ENCODE data around the gene PKP3. TPM values are rescaled to one million over a fixed set of nuclear protein-coding genes. Genes with fewer than 3 reads are reported as not detected.

The PKP3 gene
- total and polyA plus RNA-seq, 9 of the 15 experiments (the other 6 are each of a cell fraction or from before 2014, with no cell fraction given): 0.11 to 110 (median 30.7) TPM

DNA sequence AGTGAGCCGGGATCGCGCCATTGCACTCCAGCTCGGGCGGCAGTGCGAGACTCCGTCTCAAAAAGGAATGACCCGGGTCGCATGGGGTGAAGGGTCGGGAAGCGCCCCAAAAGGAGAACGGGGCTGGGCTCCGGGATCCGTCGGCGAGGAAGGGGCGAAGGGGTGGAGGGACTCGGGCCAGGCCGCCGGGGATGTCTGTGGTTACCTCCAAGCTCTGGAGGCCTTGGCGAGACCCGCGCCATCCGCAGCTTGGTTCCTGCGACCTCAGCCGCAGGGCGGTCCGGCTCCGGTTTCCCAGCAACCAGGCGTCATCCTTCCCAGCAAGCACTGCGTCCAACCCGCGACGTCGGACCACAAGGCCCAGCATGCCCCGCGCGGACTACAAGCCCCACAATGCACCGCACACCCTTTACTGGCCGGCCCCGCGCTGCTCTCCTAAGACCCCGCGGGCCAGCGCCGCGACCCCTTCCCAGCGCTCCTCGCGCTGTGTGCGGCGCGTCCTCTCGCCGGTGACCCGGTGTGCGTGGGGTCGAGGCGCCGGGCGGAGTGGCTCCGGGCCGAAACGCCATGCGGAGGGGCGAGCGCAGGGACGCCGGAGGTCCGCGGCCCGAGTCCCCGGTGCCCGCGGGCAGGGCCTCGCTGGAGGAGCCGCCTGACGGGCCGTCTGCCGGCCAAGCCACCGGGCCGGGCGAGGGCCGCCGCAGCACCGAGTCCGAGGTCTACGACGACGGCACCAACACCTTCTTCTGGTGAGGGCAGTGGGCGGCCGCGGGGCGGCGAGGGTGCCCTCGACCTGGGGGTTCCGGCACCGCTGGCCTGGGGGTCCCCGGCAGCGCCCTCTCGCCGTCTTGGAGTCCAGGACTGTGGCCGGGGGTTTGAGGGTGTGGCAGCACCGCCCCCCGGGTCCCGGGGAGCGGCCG lies 56.1 kb downstream of the PKP3 start, which contains the start of gene PTDSS2 (continued):
- peak; percentile 84 for TF ChIP-seq CCNT2 (IDR thresholded peaks at IDR 0.05; ENCODE audit: borderline replicate concordance, extremely low read depth, insufficient read length, low read depth, low read length)
- peak in 1 of 2 experiments; percentile 27; a peak in 2 of 4 replicates for TF ChIP-seq SIN3A (IDR thresholded peaks at IDR 0.05; ENCODE audit: borderline replicate concordance in 2 of 2, control insufficient read depth in 1 of 2, low read depth in 2 of 2, low read length in 2 of 2)
- no peak for TF ChIP-seq NCOA2 (IDR thresholded peaks at IDR 0.05; ENCODE audit: partially characterized antibody in 2 of 2)
- TF ChIP-seq, protein P1, sequence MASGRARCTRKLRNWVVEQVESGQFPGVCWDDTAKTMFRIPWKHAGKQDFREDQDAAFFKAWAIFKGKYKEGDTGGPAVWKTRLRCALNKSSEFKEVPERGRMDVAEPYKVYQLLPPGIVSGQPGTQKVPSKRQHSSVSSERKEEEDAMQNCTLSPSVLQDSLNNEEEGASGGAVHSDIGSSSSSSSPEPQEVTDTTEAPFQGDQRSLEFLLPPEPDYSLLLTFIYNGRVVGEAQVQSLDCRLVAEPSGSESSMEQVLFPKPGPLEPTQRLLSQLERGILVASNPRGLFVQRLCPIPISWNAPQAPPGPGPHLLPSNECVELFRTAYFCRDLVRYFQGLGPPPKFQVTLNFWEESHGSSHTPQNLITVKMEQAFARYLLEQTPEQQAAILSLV (tag; IDR thresholded peaks at IDR 0.05): no peak
- no peak for TF ChIP-seq RBM22 (IDR thresholded peaks at IDR 0.05; ENCODE audit: low read depth, low read length, poor library complexity, severe bottlenecking)
- TF ChIP-seq HCFC1 (IDR thresholded peaks at IDR 0.05; ENCODE audit: low read depth, low read length): peak; percentile 99
- no peak for TF ChIP-seq RBM15 (IDR thresholded peaks at IDR 0.05; ENCODE audit: insufficient read depth, low read length)
- peak; percentile 90 for TF ChIP-seq ZNF766 (CRISPR knock-in tag; conservative IDR thresholded peaks at IDR 0.05)
- TF ChIP-seq IFI16 (CRISPR knock-in tag; IDR thresholded peaks at IDR 0.05): no peak
- TF ChIP-seq, protein P2, sequence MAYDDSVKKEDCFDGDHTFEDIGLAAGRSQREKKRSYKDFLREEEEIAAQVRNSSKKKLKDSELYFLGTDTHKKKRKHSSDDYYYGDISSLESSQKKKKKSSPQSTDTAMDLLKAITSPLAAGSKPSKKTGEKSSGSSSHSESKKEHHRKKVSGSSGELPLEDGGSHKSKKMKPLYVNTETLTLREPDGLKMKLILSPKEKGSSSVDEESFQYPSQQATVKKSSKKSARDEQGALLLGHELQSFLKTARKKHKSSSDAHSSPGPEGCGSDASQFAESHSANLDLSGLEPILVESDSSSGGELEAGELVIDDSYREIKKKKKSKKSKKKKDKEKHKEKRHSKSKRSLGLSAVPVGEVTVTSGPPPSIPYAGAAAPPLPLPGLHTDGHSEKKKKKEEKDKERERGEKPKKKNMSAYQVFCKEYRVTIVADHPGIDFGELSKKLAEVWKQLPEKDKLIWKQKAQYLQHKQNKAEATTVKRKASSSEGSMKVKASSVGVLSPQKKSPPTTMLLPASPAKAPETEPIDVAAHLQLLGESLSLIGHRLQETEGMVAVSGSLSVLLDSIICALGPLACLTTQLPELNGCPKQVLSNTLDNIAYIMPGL (CRISPR knock-in tag; IDR thresholded peaks at IDR 0.05): peak; percentile 20; the same call in 1 of the 2 replicates
- TF ChIP-seq BHLHE40 (IDR thresholded peaks at IDR 0.05; ENCODE audit: low read length): no peak
- TF ChIP-seq NEUROD1 (IDR thresholded peaks at IDR 0.05; ENCODE audit: borderline replicate concordance, low read depth, low read length, partially characterized antibody): peak; percentile 48
- 0 out of 2 replicates have a peak, but pooled peaks have one; percentile 63 for TF ChIP-seq ZNF263 (CRISPR knock-in tag; IDR thresholded peaks at IDR 0.05; ENCODE audit: borderline replicate concordance)
- TF ChIP-seq ESRRB (CRISPR knock-in tag; IDR thresholded peaks at IDR 0.05; ENCODE audit: borderline replicate concordance): no peak
- TF ChIP-seq MCM5 (IDR thresholded peaks at IDR 0.05; ENCODE audit: low read depth): no peak
- TF ChIP-seq GABPB1 (CRISPR knock-in tag; IDR thresholded peaks at IDR 0.05): peak; percentile 77; the same call in 1 of the 2 replicates
- peak; percentile 78 for TF ChIP-seq MYC (IDR thresholded peaks at IDR 0.05; ENCODE audit: low read depth, low read length)
- TF ChIP-seq MYC (CRISPR knock-in tag; IDR thresholded peaks at IDR 0.05; ENCODE audit: borderline replicate concordance, low read depth): no peak
- no peak for TF ChIP-seq RFX5 (IDR thresholded peaks at IDR 0.05; ENCODE audit: low read depth, low read length)
- TF ChIP-seq XRCC3 (IDR thresholded peaks at IDR 0.05): no peak
- TF ChIP-seq, protein P3, sequence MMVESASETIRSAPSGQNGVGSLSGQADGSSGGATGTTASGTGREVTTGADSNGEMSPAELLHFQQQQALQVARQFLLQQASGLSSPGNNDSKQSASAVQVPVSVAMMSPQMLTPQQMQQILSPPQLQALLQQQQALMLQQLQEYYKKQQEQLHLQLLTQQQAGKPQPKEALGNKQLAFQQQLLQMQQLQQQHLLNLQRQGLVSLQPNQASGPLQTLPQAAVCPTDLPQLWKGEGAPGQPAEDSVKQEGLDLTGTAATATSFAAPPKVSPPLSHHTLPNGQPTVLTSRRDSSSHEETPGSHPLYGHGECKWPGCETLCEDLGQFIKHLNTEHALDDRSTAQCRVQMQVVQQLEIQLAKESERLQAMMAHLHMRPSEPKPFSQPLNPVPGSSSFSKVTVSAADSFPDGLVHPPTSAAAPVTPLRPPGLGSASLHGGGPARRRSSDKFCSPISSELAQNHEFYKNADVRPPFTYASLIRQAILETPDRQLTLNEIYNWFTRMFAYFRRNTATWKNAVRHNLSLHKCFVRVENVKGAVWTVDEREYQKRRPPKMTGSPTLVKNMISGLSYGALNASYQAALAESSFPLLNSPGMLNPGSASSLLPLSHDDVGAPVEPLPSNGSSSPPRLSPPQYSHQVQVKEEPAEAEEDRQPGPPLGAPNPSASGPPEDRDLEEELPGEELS (CRISPR knock-in tag; IDR thresholded peaks at IDR 0.05; ENCODE audit: borderline replicate concordance): no peak

All from K562 (cell line).